Keratinocyte (primary cell): ENCODE measurements around the gene PIBF1. TPM values are rescaled to one million over a fixed set of nuclear protein-coding genes. Genes with fewer than 3 reads are reported as not detected.

Experiments
- DNase-seq: peaks from one replicate; pipeline ENCODE4 v3.0.0-alpha.2; 2011; ENCODE audit warnings: low read depth, missing footprints, low spot score
- FAIRE-seq: peaks from 2 replicates; lab custom pipeline; 2011; peaks lifted over from hg19 to GRCh38; lab: Jason Lieb, UNC
- H2AFZ ChIP-seq: 2 replicates; pipeline ENCODE4 v1.6.0; 2012; ENCODE audit warnings: low read length, control low read depth, inconsistent platforms; ENCODE audit not compliant: control insufficient read depth
- H3K27ac ChIP-seq: 2 replicates; pipeline ENCODE4 v1.5.1; 2011; ENCODE audit warnings: low read length; ENCODE audit not compliant: control insufficient read depth, insufficient read depth
- H3K27me3 ChIP-seq: 3 replicates; pipeline ENCODE4 v1.6.0; 2011; ENCODE audit warnings: low read length; ENCODE audit not compliant: control insufficient read depth, insufficient read depth; ENCODE audit errors: extremely low read depth
- H3K36me3 ChIP-seq, 2 experiments: 2 replicates in 1 of 2; 3 replicates in 1 of 2; pipeline ENCODE4 v1.5.1; 2011; ENCODE audit warnings: low read length in 2 of 2, mild to moderate bottlenecking in 1 of 2; ENCODE audit not compliant: control insufficient read depth in 2 of 2, insufficient read depth in 2 of 2; ENCODE audit errors: extremely low read depth in 1 of 2
- H3K4me1 ChIP-seq: 3 replicates; pipeline ENCODE4 v1.5.1; 2011; ENCODE audit warnings: low read length; ENCODE audit not compliant: control insufficient read depth, insufficient read depth; ENCODE audit errors: extremely low read depth
- H3K4me2 ChIP-seq: 3 replicates; pipeline ENCODE4 v1.6.0; 2011; ENCODE audit warnings: low read depth, low read length; ENCODE audit not compliant: control insufficient read depth, insufficient read depth; ENCODE audit errors: extremely low read depth
- H3K4me3 ChIP-seq, 3 experiments: fragments of 200-600 bp in 1 of 3; sonication (generic) in 1 of 3; 2 replicates in 2 of 3; 3 replicates in 1 of 3; pipeline ENCODE4 v1.5.1; 2011 to 2016; ENCODE audit warnings: low read length in 3 of 3, mild to moderate bottlenecking in 3 of 3, control low read depth in 2 of 3, inconsistent platforms in 1 of 3, low read depth in 1 of 3, mixed read lengths in 1 of 3, mixed run types in 1 of 3, moderate library complexity in 1 of 3; ENCODE audit not compliant: control insufficient read depth in 2 of 3, insufficient read depth in 2 of 3; ENCODE audit errors: extremely low read depth in 1 of 3
- H3K79me2 ChIP-seq: 2 replicates; pipeline ENCODE4 v1.6.0; 2012; ENCODE audit warnings: low read length; ENCODE audit not compliant: control insufficient read depth, insufficient read depth
- H3K9ac ChIP-seq: 3 replicates; pipeline ENCODE4 v1.6.0; 2011; ENCODE audit warnings: low read length; ENCODE audit not compliant: control insufficient read depth, insufficient read depth; ENCODE audit errors: extremely low read depth
- H3K9me1 ChIP-seq: 3 replicates; pipeline ENCODE4 v1.6.0; 2011; ENCODE audit warnings: low read length; ENCODE audit not compliant: control insufficient read depth, insufficient read depth; ENCODE audit errors: extremely low read depth
- H3K9me3 ChIP-seq: 2 replicates; pipeline ENCODE4 v1.5.1; 2012; ENCODE audit warnings: low read depth, low read length; ENCODE audit not compliant: control insufficient read depth
- H4K20me1 ChIP-seq: 3 replicates; pipeline ENCODE4 v1.6.0; 2011; ENCODE audit warnings: low read length; ENCODE audit not compliant: control insufficient read depth, insufficient read depth; ENCODE audit errors: extremely low read depth
- EZH2 ChIP-seq: IDR thresholded peaks from one replicate; pipeline ENCODE4 v1.6.1; 2012; ENCODE audit warnings: inconsistent platforms, mild to moderate bottlenecking, low read length, moderate library complexity
- dilution Hi-C: fragments of 300-500 bp; cut with MboI; formaldehyde crosslinking; loops from one replicate; pipeline ENCODE4 v1.7.0; 2020; ENCODE audit warnings: low sequenced_read_pairs; ENCODE audit not compliant: extremely low pct_ligation_motif_present
- polyA plus RNA-seq, 5 experiments: library from polyadenylated mRNA; depleted of rRNA in 3 of 5; stranded (reverse) in 3 of 5; stranded (forward) in 1 of 5; unstranded in 1 of 5; fragments of >200 nt; gene quantifications; 1 replicate in 1 of 5; 2 replicates in 3 of 5; 3 replicates in 1 of 5; pipeline versions ENCODE4 v1.2.1 to v1.2.3, GENCODE V29; 2011 to 2012; ENCODE audit warnings: missing spikeins in 2 of 5, low read depth in 1 of 5, low replicate concordance in 1 of 5
- TF ChIP-seq, protein P1 (sequence below), 3 experiments: IDR thresholded peaks in 1 of 3; conservative IDR thresholded peaks in 1 of 3; optimal IDR thresholded peaks in 1 of 3; 2 replicates in 2 of 3; 3 replicates in 1 of 3; pipeline versions ENCODE3 to v1.5.1; 2011; ENCODE audit warnings: low read length in 3 of 3, mild to moderate bottlenecking in 3 of 3, moderate library complexity in 2 of 3, control low read depth in 1 of 3, inconsistent platforms in 1 of 3; ENCODE audit not compliant: insufficient read depth in 2 of 3; ENCODE audit errors: extremely low read depth in 1 of 3

The PIBF1 gene
- polyA plus RNA-seq, 1 donor (not counting 4 experiments of a cell fraction or from before 2014, with no cell fraction given), result 9.1 TPM

- Histone ChIP-seq H3K4me2 (no peak overlapping the region), H3K9ac (no peak overlapping the region), H3K27ac (no peak overlapping the region), H3K79me2 (peaks cover 11% of the 10 kb centered on the region), H3K27me3 (no peaks in the 10 kb centered on the region), H4K20me1 (no peaks in the 10 kb centered on the region), H3K9me1 (no peaks in the 10 kb centered on the region), H3K4me1 (no peaks in the 10 kb centered on the region), H3K4me3 (no peak overlapping the region), H3K9me3 (no peaks in the 10 kb centered on the region), H3K36me3 (peaks cover 0 to 4% of the 10 kb centered on the region in 2 experiments), H2AFZ (no peak overlapping the region)
- FAIRE-seq, result no peak
- TF ChIP-seq EZH2, result no peak
- TF ChIP-seq, protein P1, sequence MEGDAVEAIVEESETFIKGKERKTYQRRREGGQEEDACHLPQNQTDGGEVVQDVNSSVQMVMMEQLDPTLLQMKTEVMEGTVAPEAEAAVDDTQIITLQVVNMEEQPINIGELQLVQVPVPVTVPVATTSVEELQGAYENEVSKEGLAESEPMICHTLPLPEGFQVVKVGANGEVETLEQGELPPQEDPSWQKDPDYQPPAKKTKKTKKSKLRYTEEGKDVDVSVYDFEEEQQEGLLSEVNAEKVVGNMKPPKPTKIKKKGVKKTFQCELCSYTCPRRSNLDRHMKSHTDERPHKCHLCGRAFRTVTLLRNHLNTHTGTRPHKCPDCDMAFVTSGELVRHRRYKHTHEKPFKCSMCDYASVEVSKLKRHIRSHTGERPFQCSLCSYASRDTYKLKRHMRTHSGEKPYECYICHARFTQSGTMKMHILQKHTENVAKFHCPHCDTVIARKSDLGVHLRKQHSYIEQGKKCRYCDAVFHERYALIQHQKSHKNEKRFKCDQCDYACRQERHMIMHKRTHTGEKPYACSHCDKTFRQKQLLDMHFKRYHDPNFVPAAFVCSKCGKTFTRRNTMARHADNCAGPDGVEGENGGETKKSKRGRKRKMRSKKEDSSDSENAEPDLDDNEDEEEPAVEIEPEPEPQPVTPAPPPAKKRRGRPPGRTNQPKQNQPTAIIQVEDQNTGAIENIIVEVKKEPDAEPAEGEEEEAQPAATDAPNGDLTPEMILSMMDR (optimal IDR thresholded peaks at IDR 0.05 in 1 of 3, IDR thresholded peaks at IDR 0.05 in 1 of 3, conservative IDR thresholded peaks at IDR 0.05 in 1 of 3; ENCODE audit: extremely low read depth in 1 of 3, insufficient read depth in 2 of 3, low read length in 3 of 3), result no peak
- dilution Hi-C loops, result no loop called here
- no peak for DNase-seq
Observed at GRCh38 chr13:72792640-72793039, 10.7 kb downstream of the PIBF1 start.

GRCh38 chr13:72798817-72799216 lies 16.9 kb downstream of the PIBF1 start:
- no peaks in the 10 kb centered on the region for H3K27me3 ChIP-seq

More at GRCh38 chr13:72798817-72799216, 16.9 kb downstream of the PIBF1 start:
- no peaks in the 10 kb centered on the region for H3K9me3 ChIP-seq
- no peak overlapping the region for H3K4me3 ChIP-seq
- dilution Hi-C loops, result no loop called here
- no peaks in the 10 kb centered on the region for H3K79me2 ChIP-seq
- peaks cover 4% of the 10 kb centered on the region for H3K4me1 ChIP-seq
- no peak overlapping the region for H3K4me2 ChIP-seq
- H4K20me1 ChIP-seq, result no peaks in the 10 kb centered on the region
- no peak for TF ChIP-seq EZH2
- TF ChIP-seq, protein P1 (optimal IDR thresholded peaks at IDR 0.05 in 1 of 3, IDR thresholded peaks at IDR 0.05 in 1 of 3, conservative IDR thresholded peaks at IDR 0.05 in 1 of 3; ENCODE audit: extremely low read depth in 1 of 3, insufficient read depth in 2 of 3, low read length in 3 of 3), result no peak
- no peak overlapping the region for H3K9ac ChIP-seq
- peaks cover 0 to 5% of the 10 kb centered on the region in 2 experiments for H3K36me3 ChIP-seq
- no peaks in the 10 kb centered on the region for H3K9me1 ChIP-seq
- DNase-seq (no peak), FAIRE-seq (no peak)
- no peak overlapping the region for H2AFZ ChIP-seq
- H3K27ac ChIP-seq, result no peak overlapping the region
